CD14-positive monocyte (primary cell): ENCODE measurements around the gene PCK2. TPM values are rescaled to one million over a fixed set of nuclear protein-coding genes. Genes with fewer than 3 reads are reported as not detected.

ENCODE experiments used
- DNase-seq, 3 donors: peaks; one replicate each; pipeline ENCODE4 v3.0.0-alpha.2; 2011 to 2022
- H2AFZ ChIP-seq: 2 replicates; pipeline ENCODE4 v1.6.0; 2012; ENCODE audit warnings: mild to moderate bottlenecking, low read depth, low read length, inconsistent platforms; ENCODE audit not compliant: insufficient read depth, poor library complexity, severe bottlenecking
- H3K27ac ChIP-seq, 2 donors: 1 replicate in 1 of 2; 2 replicates in 1 of 2; pipeline ENCODE4 v1.5.1; 2012 to 2013; ENCODE audit warnings: low read length in 2 of 2, control low read depth in 1 of 2, inconsistent platforms in 1 of 2, low read depth in 1 of 2, mild to moderate bottlenecking in 1 of 2
- H3K27me3 ChIP-seq, 2 donors: one replicate each; pipeline versions ENCODE4 v1.6.0 to v1.6.1; 2011 to 2013; ENCODE audit warnings: low read length in 2 of 2; ENCODE audit not compliant: control insufficient read depth in 2 of 2, insufficient read depth in 2 of 2
- H3K36me3 ChIP-seq, 2 donors: replicated peaks in 1 of 2; 1 replicate in 1 of 2; 2 replicates in 1 of 2; pipeline versions ENCODE4 v1.5.1 to v1.6.1; 2012 to 2013; ENCODE audit warnings: low read length in 2 of 2, control low read depth in 1 of 2, inconsistent platforms in 1 of 2, mild to moderate bottlenecking in 1 of 2; ENCODE audit not compliant: insufficient read depth in 2 of 2, control insufficient read depth in 1 of 2
- H3K4me1 ChIP-seq, 2 donors: 1 replicate in 1 of 2; 2 replicates in 1 of 2; pipeline versions ENCODE4 v1.5.1 to v1.6.1; 2012 to 2013; ENCODE audit warnings: low read length in 2 of 2, control low read depth in 1 of 2, inconsistent platforms in 1 of 2, mild to moderate bottlenecking in 1 of 2, moderate library complexity in 1 of 2; ENCODE audit not compliant: insufficient read depth in 2 of 2, control insufficient read depth in 1 of 2
- H3K4me2 ChIP-seq: replicated peaks from 2 replicates; pipeline ENCODE3; 2012; ENCODE audit warnings: low read length, moderate library complexity, mild to moderate bottlenecking; ENCODE audit not compliant: poor library complexity, severe bottlenecking; ENCODE audit errors: extremely low read depth
- H3K4me3 ChIP-seq, 3 experiments: fragments of 200-600 bp in 1 of 3; sonication (generic) in 1 of 3; replicated peaks in 1 of 3; 1 replicate in 2 of 3; 2 replicates in 1 of 3; pipeline ENCODE4 v1.5.1; 2011 to 2013; ENCODE audit warnings: low read length in 3 of 3, mild to moderate bottlenecking in 3 of 3, control low read depth in 2 of 3, low read depth in 2 of 3, inconsistent platforms in 1 of 3, moderate library complexity in 1 of 3
- H3K79me2 ChIP-seq: 2 replicates; pipeline ENCODE4 v1.6.0; 2012; ENCODE audit warnings: mild to moderate bottlenecking, control low read depth, inconsistent platforms, low read length, moderate library complexity; ENCODE audit not compliant: insufficient read depth
- H3K9ac ChIP-seq: 2 replicates; pipeline ENCODE4 v1.6.0; 2017; ENCODE audit warnings: low read length, mild to moderate bottlenecking; ENCODE audit not compliant: insufficient read depth, poor library complexity, severe bottlenecking
- H3K9me3 ChIP-seq, 2 donors: replicated peaks in 1 of 2; 1 replicate in 1 of 2; 2 replicates in 1 of 2; pipeline versions ENCODE4 v1.5.1 to v1.6.1; 2012 to 2013; ENCODE audit warnings: low read length in 2 of 2, control low read depth in 1 of 2; ENCODE audit not compliant: control insufficient read depth in 1 of 2, insufficient read depth in 1 of 2
- H4K20me1 ChIP-seq: 2 replicates; pipeline ENCODE4 v1.6.0; 2012; ENCODE audit warnings: mild to moderate bottlenecking, low read length, control low read depth, moderate library complexity; ENCODE audit not compliant: insufficient read depth
- H3K27ac Mint-ChIP-seq, 7 donors: one replicate each; pipeline ENCODE4 v1.8.0; 2020; ENCODE audit warnings: mild to moderate bottlenecking in 7 of 7, mixed read lengths in 7 of 7, moderate library complexity in 6 of 7, inconsistent platforms in 2 of 7
- H3K27me3 Mint-ChIP-seq, 3 donors: one replicate each; pipeline ENCODE4 v1.8.0; 2021 to 2022; ENCODE audit warnings: low read depth in 3 of 3, mild to moderate bottlenecking in 3 of 3, mixed read lengths in 3 of 3, moderate library complexity in 3 of 3, inconsistent platforms in 1 of 3
- H3K36me3 Mint-ChIP-seq, 2 donors: one replicate each; pipeline ENCODE4 v1.8.0; 2020; ENCODE audit warnings: mixed read lengths in 2 of 2, inconsistent platforms in 1 of 2, mild to moderate bottlenecking in 1 of 2
- H3K4me1 Mint-ChIP-seq: one replicate; pipeline ENCODE4 v1.8.0; 2020; ENCODE audit warnings: mild to moderate bottlenecking, mixed read lengths
- H3K4me3 Mint-ChIP-seq, 2 donors: one replicate each; pipeline ENCODE4 v1.8.0; 2020; ENCODE audit warnings: mild to moderate bottlenecking in 2 of 2, mixed read lengths in 2 of 2, moderate library complexity in 1 of 2
- H3K9me3 Mint-ChIP-seq, 7 donors: one replicate each; pipeline ENCODE4 v1.8.0; 2020 to 2022; ENCODE audit warnings: mixed read lengths in 7 of 7, mild to moderate bottlenecking in 6 of 7, moderate library complexity in 6 of 7, inconsistent platforms in 2 of 7
- CTCF ChIP-seq: fragments of 200-600 bp; IDR thresholded peaks from one replicate; pipeline ENCODE4 v1.8.0; 2022; ENCODE audit warnings: antibody characterized with exemption, mild to moderate bottlenecking
- WGBS: methylation state at CpG from one replicate; pipeline ENCODE4 v1.1.5; 2013; ENCODE audit warnings: missing lambda C conversion rate; ENCODE audit not compliant: insufficient coverage; 5-methylcytosine and 5-hydroxymethylcytosine counted together
- intact Hi-C, 2 donors: fragments of 100-400 bp; cut with micrococcal nuclease; formaldehyde crosslinking; loops; one replicate each; pipeline versions ENCODE4 v1.15.0 to v1.15.1; 2023
- polyA plus RNA-seq, 3 donors: library from polyadenylated mRNA; depleted of rRNA in 1 of 3; unstranded in 2 of 3; stranded (reverse) in 1 of 3; fragments of 300-500 nt in 2 of 3; fragments of >200 nt in 1 of 3; fragmentation: Illumina TruSeq in 2 of 3; gene quantifications; 1 replicate in 2 of 3; 2 replicates in 1 of 3; pipeline ENCODE4 v1.2.3, GENCODE V29; 2012 to 2021

PCK2 gene
- polyA plus RNA-seq, 3 donors, result 29.9 to 34.2 (median 31.3) TPM

GRCh38 chr14:24079491-24080141 lies 14.5 kb upstream of the PCK2 start:
- H2AFZ ChIP-seq, result no peak overlapping the region
- H3K27me3 Mint-ChIP-seq, result peaks cover 46 to 49% (median 48%) of the 10 kb centered on the region in 3 donors
- intact Hi-C loops, result no loop called here
- H3K9me3 Mint-ChIP-seq, result peaks cover 0 to 23% (median 2%) of the 10 kb centered on the region in 7 donors
- H3K36me3 Mint-ChIP-seq, result peaks cover 4 to 11% of the 10 kb centered on the region in 2 donors
- no peaks in the 10 kb centered on the region for H3K79me2 ChIP-seq
- H3K4me1 Mint-ChIP-seq, result peaks cover 23% of the 10 kb centered on the region
- no peak for TF ChIP-seq CTCF
- H3K4me1 ChIP-seq, result peaks cover 12 to 18% of the 10 kb centered on the region in 2 donors
- 85% methylated on average over 7 of the region's 9 CpGs for WGBS
- DNase-seq, result no peak
- H3K9me3 ChIP-seq, result no peaks in the 10 kb centered on the region
- H3K4me3 Mint-ChIP-seq, result peak overlapping the region in 1 of 2 donors; percentile 88
- no peaks in the 10 kb centered on the region for H4K20me1 ChIP-seq
- H3K4me3 ChIP-seq, result no peak overlapping the region
- H3K4me2 ChIP-seq, result no peak overlapping the region
- no peak overlapping the region for H3K27ac ChIP-seq
- peaks cover 21 to 44% of the 10 kb centered on the region in 2 donors for H3K27me3 ChIP-seq
- no peaks in the 10 kb centered on the region for H3K36me3 ChIP-seq
- H3K9ac ChIP-seq, result no peak overlapping the region
- H3K27ac Mint-ChIP-seq, result peak overlapping the region in 1 of 7 donors; percentile 33

GRCh38 chr14:24080142-24080530 lies 14.0 kb upstream of the PCK2 start:
- Mint-ChIP-seq H3K9me3 (peaks cover 0 to 23% (median 2%) of the 10 kb centered on the region in 7 donors), H3K4me1 (peaks cover 21% of the 10 kb centered on the region), H3K27ac (no peak overlapping the region), H3K4me3 (peak overlapping the region in 1 of 2 donors; percentile 88), H3K27me3 (peaks cover 46 to 51% (median 47%) of the 10 kb centered on the region in 3 donors), H3K36me3 (peaks cover 4 to 11% of the 10 kb centered on the region in 2 donors)
- WGBS, result 59% methylated on average over 5 of the region's 6 CpGs
- Histone ChIP-seq H3K4me3 (no peak overlapping the region), H2AFZ (no peak overlapping the region), H3K9ac (no peak overlapping the region), H3K27ac (no peak overlapping the region), H4K20me1 (no peaks in the 10 kb centered on the region), H3K9me3 (no peaks in the 10 kb centered on the region), H3K36me3 (no peaks in the 10 kb centered on the region), H3K4me2 (no peak overlapping the region), H3K79me2 (no peaks in the 10 kb centered on the region), H3K27me3 (peaks cover 21 to 44% of the 10 kb centered on the region in 2 donors), H3K4me1 (peaks cover 12 to 18% of the 10 kb centered on the region in 2 donors)
- no peak for TF ChIP-seq CTCF
- intact Hi-C loops, result no loop called here
- DNase-seq, result no peak
